ENCODE measurements around the gene RNF151.

Gene RNF151

GRCh38 chr16:2003231-2003826, 36.7 kb downstream of the RNF151 start:
- H3K27ac ChIP-seq, result peak overlapping the region; percentile 64; the same call in 1 of the 2 replicates
- TF ChIP-seq ZFX (IDR thresholded peaks at IDR 0.05; ENCODE audit: borderline replicate concordance), result no peak
- TF ChIP-seq CTCF (IDR thresholded peaks at IDR 0.05), result no peak

- peak overlapping the region; percentile 64 for H3K27ac ChIP-seq
- TF ChIP-seq ZFX (IDR thresholded peaks at IDR 0.05; ENCODE audit: borderline replicate concordance), result no peak
- peak; percentile 99 for TF ChIP-seq CTCF (IDR thresholded peaks at IDR 0.05)
Observed at GRCh38 chr16:2003827-2004641, 37.4 kb downstream of the RNF151 start.

- peak overlapping the region; percentile 64 for H3K27ac ChIP-seq
- no peak for TF ChIP-seq ZFX (IDR thresholded peaks at IDR 0.05; ENCODE audit: borderline replicate concordance)
- TF ChIP-seq CTCF (IDR thresholded peaks at IDR 0.05), result no peak
Observed at GRCh38 chr16:2004795-2005517, 38.3 kb downstream of the RNF151 start.

GRCh38 chr16:2005646-2006045, 39.0 kb downstream of the RNF151 start:
- TF ChIP-seq ZFX (IDR thresholded peaks at IDR 0.05; ENCODE audit: borderline replicate concordance) (no peak), CTCF (IDR thresholded peaks at IDR 0.05) (peak; percentile 6; the same call in 1 of the 2 replicates)
- no peak overlapping the region for H3K27ac ChIP-seq

GRCh38 chr16:2006317-2006716, 39.7 kb downstream of the RNF151 start:
- H3K27ac ChIP-seq, result no peak overlapping the region
- TF ChIP-seq CTCF (IDR thresholded peaks at IDR 0.05) (no peak), ZFX (IDR thresholded peaks at IDR 0.05; ENCODE audit: borderline replicate concordance) (no peak)

- peak overlapping the region; percentile 86 for H3K27ac ChIP-seq
- no peak for TF ChIP-seq CTCF (IDR thresholded peaks at IDR 0.05)
Observed at GRCh38 chr16:2007081-2007836, 40.6 kb downstream of the RNF151 start.
